GM10248 (cell line): Measurements from ENCODE around the gene AUNIP.
"Not testable (repeated sequence)": the region's sequence is repeated elsewhere in the genome, so short reads cannot be mapped to it uniquely, and the experiment has no call there.

Experiments
- CTCF ChIA-PET: fragments of 300-600 bp; sonication (Branson Sonifier 250); formaldehyde crosslinking; extraction: SDS; loops from one replicate; lab custom pipeline; 2021; ENCODE audit warnings: antibody characterized with exemption; lab: Yijun Ruan, JAX
- POLR2A ChIA-PET: fragments of 350-650 bp; sonication (Branson Sonifier 250); formaldehyde crosslinking; extraction: SDS; loops from one replicate; lab custom pipeline; 2020; ENCODE audit warnings: antibody characterized with exemption; lab: Yijun Ruan, JAX
- DNase-seq: peaks from one replicate; pipeline ENCODE4 v3.0.0; 2012; ENCODE audit errors: extremely low spot score
- TF ChIP-seq, protein P1 (sequence below): IDR thresholded peaks from 2 replicates; pipeline ENCODE4 v1.5.1; 2012; ENCODE audit warnings: mild to moderate bottlenecking, low read depth; ENCODE audit errors: extremely low read depth, missing control alignments, control extremely low read depth

Gene AUNIP

GRCh38 chr1:25844536-25845337 is 14.5 kb downstream of the AUNIP start:
- POLR2A ChIA-PET = no interaction called here
- TF ChIP-seq, protein P1, sequence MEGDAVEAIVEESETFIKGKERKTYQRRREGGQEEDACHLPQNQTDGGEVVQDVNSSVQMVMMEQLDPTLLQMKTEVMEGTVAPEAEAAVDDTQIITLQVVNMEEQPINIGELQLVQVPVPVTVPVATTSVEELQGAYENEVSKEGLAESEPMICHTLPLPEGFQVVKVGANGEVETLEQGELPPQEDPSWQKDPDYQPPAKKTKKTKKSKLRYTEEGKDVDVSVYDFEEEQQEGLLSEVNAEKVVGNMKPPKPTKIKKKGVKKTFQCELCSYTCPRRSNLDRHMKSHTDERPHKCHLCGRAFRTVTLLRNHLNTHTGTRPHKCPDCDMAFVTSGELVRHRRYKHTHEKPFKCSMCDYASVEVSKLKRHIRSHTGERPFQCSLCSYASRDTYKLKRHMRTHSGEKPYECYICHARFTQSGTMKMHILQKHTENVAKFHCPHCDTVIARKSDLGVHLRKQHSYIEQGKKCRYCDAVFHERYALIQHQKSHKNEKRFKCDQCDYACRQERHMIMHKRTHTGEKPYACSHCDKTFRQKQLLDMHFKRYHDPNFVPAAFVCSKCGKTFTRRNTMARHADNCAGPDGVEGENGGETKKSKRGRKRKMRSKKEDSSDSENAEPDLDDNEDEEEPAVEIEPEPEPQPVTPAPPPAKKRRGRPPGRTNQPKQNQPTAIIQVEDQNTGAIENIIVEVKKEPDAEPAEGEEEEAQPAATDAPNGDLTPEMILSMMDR = no peak
- CTCF ChIA-PET = interaction anchor here (0.9 to 3.4 kb wide), 8 partner anchors 9 to 53 kb away, joined by 3 to 19 read pairs (median 7); partner anchors contain the start of gene MTFR1L
- DNase-seq = no peak

DNA sequence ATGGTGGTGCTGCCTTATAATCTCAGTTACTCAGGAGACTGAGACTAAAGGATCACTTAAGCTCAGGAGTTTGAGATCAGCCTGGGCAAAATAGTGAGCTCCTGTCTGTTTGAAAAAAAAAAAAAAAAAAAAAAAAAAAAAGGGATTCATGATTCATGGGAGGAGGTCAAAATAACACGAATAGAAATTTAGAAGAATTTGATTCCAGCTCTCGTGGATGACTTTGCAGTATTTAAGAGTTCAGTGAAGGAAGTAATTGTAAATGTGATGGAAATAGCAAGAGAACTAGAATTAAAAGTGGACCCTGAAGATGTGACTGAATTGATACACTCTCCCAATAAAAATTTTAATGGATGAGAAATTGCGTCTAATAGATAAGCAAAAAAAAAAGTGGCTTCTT is 15.8 kb downstream of the AUNIP start:
- TF ChIP-seq, protein P1 = no peak
- DNase-seq = no peak
- POLR2A ChIA-PET = no interaction called here
- CTCF ChIA-PET = interaction anchor here (1.2 to 2.1 kb wide), 4 partner anchors 10 to 52 kb away, joined by 3 to 7 read pairs (median 6); partner anchors contain the start of gene MTFR1L

DNA sequence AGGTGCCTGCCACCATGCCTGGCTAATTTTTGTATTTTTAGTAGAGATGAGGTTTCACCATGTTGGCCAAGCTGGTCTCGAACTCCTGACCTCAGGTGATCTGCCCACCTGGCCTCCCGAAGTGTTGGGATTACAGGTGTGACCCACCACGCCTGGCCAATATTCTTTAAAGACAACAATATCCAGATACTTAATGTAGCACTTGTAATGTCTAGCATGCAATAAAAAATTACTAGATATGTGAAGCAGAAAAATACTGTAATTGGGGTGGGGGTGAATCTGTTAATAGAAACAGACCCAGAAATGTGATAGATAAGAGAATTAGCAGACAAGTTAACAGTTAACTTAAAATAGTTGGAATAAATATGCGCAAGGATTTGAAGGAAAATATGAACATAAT is 19.4 kb downstream of the AUNIP start:
- CTCF ChIA-PET = interaction anchor here (0.6 to 1.3 kb wide), 4 partner anchors 15 to 29 kb away, joined by 3 to 5 read pairs (median 4); no protein-coding TSS in a partner anchor
- POLR2A ChIA-PET, DNase-seq: not testable (repeated sequence)

GRCh38 chr1:25837262-25837875 is 21.9 kb downstream of the AUNIP start:
- TF ChIP-seq, protein P1 = peak; percentile 53
- ChIA-PET CTCF (interaction anchor here (0.7 to 3.3 kb wide), 8 partner anchors 9 to 160 kb away, joined by 3 to 17 read pairs (median 3); partner anchors contain the start of gene PAFAH2), POLR2A (no interaction called here)
- no peak for DNase-seq

GRCh38 chr1:25836695-25837094 is 22.6 kb downstream of the AUNIP start:
- ChIA-PET POLR2A (no interaction called here), CTCF (interaction anchor here (0.7 to 3.3 kb wide), 9 partner anchors 9 to 161 kb away, joined by 3 to 17 read pairs (median 3); partner anchors contain the start of gene PAFAH2)
- no peak for DNase-seq
- TF ChIP-seq, protein P1 = no peak

GRCh38 chr1:25834894-25835293 is 24.4 kb downstream of the AUNIP start:
- POLR2A ChIA-PET = no interaction called here
- DNase-seq = no peak
- CTCF ChIA-PET = interaction anchor here (1.0 to 3.3 kb wide), 2 partner anchors 12 to 61 kb away, joined by 3 to 17 read pairs; no protein-coding TSS in a partner anchor
- TF ChIP-seq, protein P1 = no peak

GRCh38 chr1:25833158-25833557 is 26.1 kb downstream of the AUNIP start:
- DNase-seq = no peak
- POLR2A ChIA-PET = no interaction called here
- CTCF ChIA-PET = interaction anchor here (0.6 to 1.9 kb wide), 3 partner anchors 23 to 1083 kb away, joined by 3 to 6 read pairs (median 3); no protein-coding TSS in a partner anchor

More at GRCh38 chr1:25833158-25833557, 26.1 kb downstream of the AUNIP start:
- TF ChIP-seq, protein P1 = no peak
